ENCODE results near the gene SSTR3. TPM values are rescaled to one million over a fixed set of nuclear protein-coding genes. Genes with fewer than 3 reads are reported as not detected.

SSTR3 gene
- polyA plus RNA-seq, 1 donor from 2014 or later, result not detected

DNA sequence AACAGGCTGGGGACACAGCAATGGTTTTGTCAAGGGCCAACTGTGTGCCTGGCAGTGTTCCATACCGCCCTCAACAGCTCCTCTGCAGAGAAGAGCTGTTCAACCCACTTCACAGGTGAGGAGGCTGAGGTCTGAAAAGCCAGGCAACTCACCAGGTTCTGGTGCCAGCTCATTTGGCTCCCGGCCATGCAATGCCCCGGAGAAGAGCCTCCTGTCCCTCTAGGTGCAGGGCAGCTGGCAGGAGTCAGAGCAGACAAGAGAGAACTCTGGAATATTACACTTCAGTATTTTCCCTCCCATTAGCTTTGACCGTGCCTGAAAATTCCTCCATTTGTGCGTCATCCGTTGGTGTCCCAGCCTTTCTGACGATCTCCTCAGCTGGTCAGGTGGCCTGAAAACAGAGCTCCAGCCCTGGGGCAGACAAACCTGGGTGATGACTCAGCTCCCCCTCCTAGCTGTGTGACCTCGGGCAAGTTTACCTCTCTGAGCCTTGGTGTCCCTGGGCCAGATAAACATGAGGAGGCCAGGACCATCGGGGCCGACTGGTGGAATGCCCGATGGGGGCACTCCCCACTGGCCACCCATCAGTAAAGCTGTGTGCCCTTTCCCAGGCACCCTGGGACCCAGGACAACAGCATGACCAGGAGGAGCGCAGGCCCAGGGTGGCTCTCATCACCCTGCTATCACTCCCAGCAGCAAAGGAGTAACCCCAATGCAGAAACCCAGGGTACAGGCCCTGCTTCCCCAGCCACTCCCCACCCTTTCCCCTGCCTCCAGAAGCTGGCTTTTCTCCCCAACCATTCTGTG lies 14.6 kb downstream of the SSTR3 start:
- Histone ChIP-seq H3K36me3 (ENCODE audit: insufficient read depth, low read length) (no peaks in the 10 kb centered on the region), H3K27me3 (ENCODE audit: insufficient read depth, low read depth, low read length) (no peaks in the 10 kb centered on the region), H4K20me1 (ENCODE audit: insufficient read depth) (no peaks in the 10 kb centered on the region), H3K27ac (ENCODE audit: low read length) (peak overlapping the region; percentile 89), H3K9me2 (ENCODE audit: insufficient read depth, low read length) (no peaks in the 10 kb centered on the region), H2AFZ (ENCODE audit: low read depth, low read length) (peak overlapping the region; percentile 27), H3K4me3 (ENCODE audit: low read length) (peak overlapping the region; percentile 73), H3F3A (ENCODE audit: insufficient read depth, low read length, poor library complexity, severe bottlenecking) (no peaks in the 10 kb centered on the region), H3K79me2 (replicated peaks; ENCODE audit: insufficient read depth, low read length) (no peaks in the 10 kb centered on the region), H3K9ac (ENCODE audit: low read length) (peak overlapping the region; percentile 93), H3K9me3 (ENCODE audit: low read length) (no peaks in the 10 kb centered on the region), H3K4me2 (ENCODE audit: low read length) (peak overlapping the region; percentile 68)
- TF ChIP-seq, protein P1, sequence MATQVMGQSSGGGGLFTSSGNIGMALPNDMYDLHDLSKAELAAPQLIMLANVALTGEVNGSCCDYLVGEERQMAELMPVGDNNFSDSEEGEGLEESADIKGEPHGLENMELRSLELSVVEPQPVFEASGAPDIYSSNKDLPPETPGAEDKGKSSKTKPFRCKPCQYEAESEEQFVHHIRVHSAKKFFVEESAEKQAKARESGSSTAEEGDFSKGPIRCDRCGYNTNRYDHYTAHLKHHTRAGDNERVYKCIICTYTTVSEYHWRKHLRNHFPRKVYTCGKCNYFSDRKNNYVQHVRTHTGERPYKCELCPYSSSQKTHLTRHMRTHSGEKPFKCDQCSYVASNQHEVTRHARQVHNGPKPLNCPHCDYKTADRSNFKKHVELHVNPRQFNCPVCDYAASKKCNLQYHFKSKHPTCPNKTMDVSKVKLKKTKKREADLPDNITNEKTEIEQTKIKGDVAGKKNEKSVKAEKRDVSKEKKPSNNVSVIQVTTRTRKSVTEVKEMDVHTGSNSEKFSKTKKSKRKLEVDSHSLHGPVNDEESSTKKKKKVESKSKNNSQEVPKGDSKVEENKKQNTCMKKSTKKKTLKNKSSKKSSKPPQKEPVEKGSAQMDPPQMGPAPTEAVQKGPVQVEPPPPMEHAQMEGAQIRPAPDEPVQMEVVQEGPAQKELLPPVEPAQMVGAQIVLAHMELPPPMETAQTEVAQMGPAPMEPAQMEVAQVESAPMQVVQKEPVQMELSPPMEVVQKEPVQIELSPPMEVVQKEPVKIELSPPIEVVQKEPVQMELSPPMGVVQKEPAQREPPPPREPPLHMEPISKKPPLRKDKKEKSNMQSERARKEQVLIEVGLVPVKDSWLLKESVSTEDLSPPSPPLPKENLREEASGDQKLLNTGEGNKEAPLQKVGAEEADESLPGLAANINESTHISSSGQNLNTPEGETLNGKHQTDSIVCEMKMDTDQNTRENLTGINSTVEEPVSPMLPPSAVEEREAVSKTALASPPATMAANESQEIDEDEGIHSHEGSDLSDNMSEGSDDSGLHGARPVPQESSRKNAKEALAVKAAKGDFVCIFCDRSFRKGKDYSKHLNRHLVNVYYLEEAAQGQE (IDR thresholded peaks at IDR 0.05; ENCODE audit: borderline replicate concordance), result no peak
- no peak for TF ChIP-seq POLR2AphosphoS5 (IDR thresholded peaks at IDR 0.05)
- no peak for TF ChIP-seq RAD21 (conservative IDR thresholded peaks at IDR 0.05)
- TF ChIP-seq, protein P2, sequence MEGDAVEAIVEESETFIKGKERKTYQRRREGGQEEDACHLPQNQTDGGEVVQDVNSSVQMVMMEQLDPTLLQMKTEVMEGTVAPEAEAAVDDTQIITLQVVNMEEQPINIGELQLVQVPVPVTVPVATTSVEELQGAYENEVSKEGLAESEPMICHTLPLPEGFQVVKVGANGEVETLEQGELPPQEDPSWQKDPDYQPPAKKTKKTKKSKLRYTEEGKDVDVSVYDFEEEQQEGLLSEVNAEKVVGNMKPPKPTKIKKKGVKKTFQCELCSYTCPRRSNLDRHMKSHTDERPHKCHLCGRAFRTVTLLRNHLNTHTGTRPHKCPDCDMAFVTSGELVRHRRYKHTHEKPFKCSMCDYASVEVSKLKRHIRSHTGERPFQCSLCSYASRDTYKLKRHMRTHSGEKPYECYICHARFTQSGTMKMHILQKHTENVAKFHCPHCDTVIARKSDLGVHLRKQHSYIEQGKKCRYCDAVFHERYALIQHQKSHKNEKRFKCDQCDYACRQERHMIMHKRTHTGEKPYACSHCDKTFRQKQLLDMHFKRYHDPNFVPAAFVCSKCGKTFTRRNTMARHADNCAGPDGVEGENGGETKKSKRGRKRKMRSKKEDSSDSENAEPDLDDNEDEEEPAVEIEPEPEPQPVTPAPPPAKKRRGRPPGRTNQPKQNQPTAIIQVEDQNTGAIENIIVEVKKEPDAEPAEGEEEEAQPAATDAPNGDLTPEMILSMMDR (IDR thresholded peaks at IDR 0.05; ENCODE audit: poor library complexity, severe bottlenecking), result no peak
- no peak for TF ChIP-seq MXI1 (conservative IDR thresholded peaks at IDR 0.05; ENCODE audit: poor library complexity, severe bottlenecking)
- TF ChIP-seq SMC3 (conservative IDR thresholded peaks at IDR 0.05; ENCODE audit: poor library complexity), result no peak
- TF ChIP-seq EZH2 (IDR thresholded peaks at IDR 0.05; ENCODE audit: borderline replicate concordance, insufficient read depth, low read length, poor library complexity, severe bottlenecking), result no peak
- no peak for TF ChIP-seq TAF1 (IDR thresholded peaks at IDR 0.05; ENCODE audit: low read depth)
- TF ChIP-seq EP300 (conservative IDR thresholded peaks at IDR 0.05; ENCODE audit: poor library complexity, severe bottlenecking), result no peak

DNA sequence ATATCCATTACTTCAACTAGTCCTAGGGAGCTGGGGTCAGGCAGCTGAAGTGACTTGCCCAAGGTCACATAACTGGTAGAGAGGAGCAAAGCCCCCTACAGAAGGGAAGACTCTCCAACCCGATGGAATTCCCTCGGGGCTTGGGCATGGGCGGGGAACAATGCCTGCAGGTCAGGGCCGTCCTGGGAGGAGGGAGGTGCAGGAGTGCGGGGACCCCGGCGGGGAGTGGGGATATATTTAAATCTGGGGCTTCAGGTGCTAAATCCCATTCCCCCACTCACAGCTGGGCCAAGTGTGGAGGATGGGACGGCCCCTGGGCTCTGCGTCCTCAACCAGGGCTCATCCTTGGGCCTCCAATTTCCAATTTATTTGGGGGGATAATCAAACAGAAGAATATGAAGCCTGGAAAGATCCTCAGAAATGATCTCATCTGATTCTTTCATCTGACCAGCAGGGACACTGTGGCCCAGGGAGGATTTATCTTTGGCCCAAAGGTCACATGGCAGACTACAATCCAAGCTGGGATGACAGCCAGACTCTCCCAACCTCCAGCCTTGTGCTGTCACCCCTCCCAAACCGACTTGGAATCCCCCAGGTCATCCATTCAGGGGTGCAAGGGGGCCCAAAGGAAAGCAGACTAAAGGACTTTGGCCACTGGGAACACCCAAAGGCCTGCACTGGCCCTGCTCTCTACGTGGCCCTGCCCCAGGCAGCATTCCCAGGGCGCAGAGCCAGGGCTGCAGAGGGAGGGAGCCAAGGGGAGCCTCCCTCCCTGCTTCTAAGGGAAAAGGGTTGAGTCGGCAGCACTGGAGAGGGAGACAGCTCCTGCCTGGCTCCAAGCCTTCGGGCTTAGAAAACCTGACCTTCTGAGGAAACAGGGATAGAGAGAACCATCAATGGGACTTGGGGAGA lies 15.5 kb downstream of the SSTR3 start:
- Histone ChIP-seq H3K4me2 (ENCODE audit: low read length) (no peak overlapping the region), H3K9ac (ENCODE audit: low read length) (no peak overlapping the region), H3K27ac (ENCODE audit: low read length) (no peak overlapping the region)

More for the DNA sequence above, 15.5 kb downstream of the SSTR3 start:
- TF ChIP-seq, protein P1 (IDR thresholded peaks at IDR 0.05; ENCODE audit: borderline replicate concordance), result no peak
- TF ChIP-seq POLR2AphosphoS5 (IDR thresholded peaks at IDR 0.05) (no peak), EZH2 (IDR thresholded peaks at IDR 0.05; ENCODE audit: borderline replicate concordance, insufficient read depth, low read length, poor library complexity, severe bottlenecking) (no peak), MXI1 (conservative IDR thresholded peaks at IDR 0.05; ENCODE audit: poor library complexity, severe bottlenecking) (no peak), EP300 (conservative IDR thresholded peaks at IDR 0.05; ENCODE audit: poor library complexity, severe bottlenecking) (no peak), SMC3 (conservative IDR thresholded peaks at IDR 0.05; ENCODE audit: poor library complexity) (no peak), RAD21 (conservative IDR thresholded peaks at IDR 0.05) (no peak), TAF1 (IDR thresholded peaks at IDR 0.05; ENCODE audit: low read depth) (no peak)
- TF ChIP-seq, protein P2 (IDR thresholded peaks at IDR 0.05; ENCODE audit: poor library complexity, severe bottlenecking), result no peak
- Histone ChIP-seq H2AFZ (ENCODE audit: low read depth, low read length) (no peak overlapping the region), H3K27me3 (ENCODE audit: insufficient read depth, low read depth, low read length) (no peaks in the 10 kb centered on the region), H3K79me2 (replicated peaks; ENCODE audit: insufficient read depth, low read length) (no peaks in the 10 kb centered on the region), H3K4me3 (ENCODE audit: low read length) (no peak overlapping the region), H3F3A (ENCODE audit: insufficient read depth, low read length, poor library complexity, severe bottlenecking) (no peaks in the 10 kb centered on the region), H3K9me3 (ENCODE audit: low read length) (no peaks in the 10 kb centered on the region), H3K9me2 (ENCODE audit: insufficient read depth, low read length) (no peaks in the 10 kb centered on the region), H4K20me1 (ENCODE audit: insufficient read depth) (no peaks in the 10 kb centered on the region), H3K36me3 (ENCODE audit: insufficient read depth, low read length) (no peaks in the 10 kb centered on the region)

Data from neural cell (in vitro differentiated cells).